ENCODE data around the gene CREBBP.

DNA sequence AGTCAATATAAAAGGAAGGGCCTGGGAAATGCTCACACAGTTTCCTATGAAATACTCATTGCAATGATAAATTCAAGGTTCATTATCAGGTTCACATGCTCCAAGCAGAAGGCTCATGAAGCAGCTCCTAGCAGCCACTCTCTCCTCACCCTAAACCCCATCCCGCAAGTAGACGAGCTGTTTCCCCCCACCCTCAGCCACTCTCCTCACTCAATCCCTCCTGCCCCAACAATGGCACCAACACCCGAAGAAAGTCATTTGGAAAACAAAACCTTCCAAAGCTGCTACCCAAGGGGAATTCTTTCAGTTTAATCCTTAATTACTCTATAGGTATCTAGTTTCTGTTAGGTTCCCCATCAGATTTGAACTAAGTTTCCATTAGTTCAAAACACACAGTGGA, 69.7 kb downstream of the CREBBP start:
- TF ChIP-seq, protein P1, sequence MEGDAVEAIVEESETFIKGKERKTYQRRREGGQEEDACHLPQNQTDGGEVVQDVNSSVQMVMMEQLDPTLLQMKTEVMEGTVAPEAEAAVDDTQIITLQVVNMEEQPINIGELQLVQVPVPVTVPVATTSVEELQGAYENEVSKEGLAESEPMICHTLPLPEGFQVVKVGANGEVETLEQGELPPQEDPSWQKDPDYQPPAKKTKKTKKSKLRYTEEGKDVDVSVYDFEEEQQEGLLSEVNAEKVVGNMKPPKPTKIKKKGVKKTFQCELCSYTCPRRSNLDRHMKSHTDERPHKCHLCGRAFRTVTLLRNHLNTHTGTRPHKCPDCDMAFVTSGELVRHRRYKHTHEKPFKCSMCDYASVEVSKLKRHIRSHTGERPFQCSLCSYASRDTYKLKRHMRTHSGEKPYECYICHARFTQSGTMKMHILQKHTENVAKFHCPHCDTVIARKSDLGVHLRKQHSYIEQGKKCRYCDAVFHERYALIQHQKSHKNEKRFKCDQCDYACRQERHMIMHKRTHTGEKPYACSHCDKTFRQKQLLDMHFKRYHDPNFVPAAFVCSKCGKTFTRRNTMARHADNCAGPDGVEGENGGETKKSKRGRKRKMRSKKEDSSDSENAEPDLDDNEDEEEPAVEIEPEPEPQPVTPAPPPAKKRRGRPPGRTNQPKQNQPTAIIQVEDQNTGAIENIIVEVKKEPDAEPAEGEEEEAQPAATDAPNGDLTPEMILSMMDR (conservative IDR thresholded peaks at IDR 0.05 in 1 of 2, IDR thresholded peaks at IDR 0.05 in 1 of 2; ENCODE audit: low read depth in 1 of 2, low read length in 2 of 2) = no peak
- TF ChIP-seq EZH2 (IDR thresholded peaks at IDR 0.05; ENCODE audit: low read length, missing control alignments) = no peak
